ENCODE measurements around the gene IFT81. TPM values are rescaled to one million over a fixed set of nuclear protein-coding genes. Genes with fewer than 3 reads are reported as not detected.

Gene IFT81
- total and polyA plus RNA-seq, 2 of the 13 experiments (the other 11 are each of a cell fraction or from before 2014, with no cell fraction given), result 4.2 to 13.0 TPM

- H3K9me3 ChIP-seq (ENCODE audit: low read length), result no peaks in the 10 kb centered on the region
- no peak overlapping the region for H3K27ac ChIP-seq (ENCODE audit: extremely low read length, insufficient read depth, low read length)
- peaks cover 0 to 12% of the 10 kb centered on the region in 2 experiments; a peak in 1 of 5 replicates for H3K36me3 ChIP-seq (replicated peaks in 1 of 2; ENCODE audit: control insufficient read depth in 1 of 2, insufficient read depth in 2 of 2, low read length in 2 of 2)
- ChIA-PET POLR2A (interaction anchor here (0.6 to 3.1 kb wide), 11 partner anchors 8 to 377 kb away, joined by 3 to 26 read pairs (median 3); partner anchors contain the start of genes ATP2A2 and VPS29), CTCF (ENCODE audit: low intra/inter-chr PET ratio, low total read pairs) (interaction anchor here (1.6 kb wide), 1 partner anchor 22 kb away, joined by 6 read pairs; no protein-coding TSS in a partner anchor)
- peak overlapping the region in 1 of 3 experiments; percentile 35; a peak in 1 of 6 replicates for H3K4me3 ChIP-seq (replicated peaks in 1 of 3; ENCODE audit: insufficient read depth in 1 of 3, low read depth in 2 of 3, low read length in 3 of 3)
- 8% methylated on average over 8 of the region's 32 CpGs for WGBS (ENCODE audit: low lambda C conversion rate)
- peak overlapping the region; percentile 67 for H3K4me2 ChIP-seq (ENCODE audit: low read depth, low read length)
- FAIRE-seq, result no peak
- intact Hi-C loops (cut with micrococcal nuclease; ENCODE audit: unreplicated experiment) (no loop called here), in situ Hi-C loops (cut with HindIII; ENCODE audit: extremely low pct_ligation_motif_present, low pct_unique_long_range_greater_than_20kb) (loop anchor here (25.0 kb wide), 2 partner anchors 313 to 463 kb away; partner anchors contain the start of gene PPTC7)
- no peak overlapping the region for H3K9ac ChIP-seq (ENCODE audit: insufficient read depth, low read depth, low read length)
- H2AFZ ChIP-seq (ENCODE audit: low read length), result no peak overlapping the region
- H3K4me1 ChIP-seq (ENCODE audit: insufficient read depth, low read length), result peaks cover 50% of the 10 kb centered on the region
- H3K79me2 ChIP-seq (ENCODE audit: insufficient read depth, low read length), result peaks cover 8% of the 10 kb centered on the region
- BruUV-seq (replicated peaks), result no TSS peak
- no peaks in the 10 kb centered on the region for H4K20me1 ChIP-seq (ENCODE audit: insufficient read depth, low read length)
- no peak for DNase-seq (ENCODE audit: low spot score)
- ATAC-seq, result peak; percentile 89
- H3K27me3 ChIP-seq (ENCODE audit: control insufficient read depth in 1 of 2, insufficient read depth in 2 of 2, low read length in 2 of 2), result no peaks in the 10 kb centered on the region; a peak in 1 of 5 replicates
- no peak for TF ChIP-seq ATF7 (IDR thresholded peaks at IDR 0.05)
- TF ChIP-seq ATF7 (CRISPR knock-in tag; IDR thresholded peaks at IDR 0.05), result no peak
- TF ChIP-seq MED1 (CRISPR knock-in tag; IDR thresholded peaks at IDR 0.05), result no peak
- no peak for TF ChIP-seq NFKB2 (CRISPR knock-in tag; IDR thresholded peaks at IDR 0.05; ENCODE audit: borderline replicate concordance)
- TF ChIP-seq ZNF232 (CRISPR knock-in tag; IDR thresholded peaks at IDR 0.05; ENCODE audit: borderline replicate concordance), result 0 out of 2 replicates have a peak, but pooled peaks have one; percentile 16
- no peak for TF ChIP-seq NBN (conservative IDR thresholded peaks at IDR 0.05)
- no peak for TF ChIP-seq MAZ (IDR thresholded peaks at IDR 0.05; ENCODE audit: borderline replicate concordance, low read depth, low read length)
- TF ChIP-seq MAZ (CRISPR knock-in tag; IDR thresholded peaks at IDR 0.05; ENCODE audit: low read depth), result peak; percentile 49; the same call in 1 of the 2 replicates
- no peak for TF ChIP-seq BRD4 (CRISPR knock-in tag; IDR thresholded peaks at IDR 0.05)
- no peak for TF ChIP-seq PHF5A (CRISPR knock-in tag; IDR thresholded peaks at IDR 0.05; ENCODE audit: low read depth, unreplicated experiment)
- no peak for TF ChIP-seq MXD3 (CRISPR knock-in tag; IDR thresholded peaks at IDR 0.05)
- TF ChIP-seq ZNF33A (CRISPR knock-in tag; IDR thresholded peaks at IDR 0.05; ENCODE audit: borderline replicate concordance), result no peak
- TF ChIP-seq PCBP1 (IDR thresholded peaks at IDR 0.05; ENCODE audit: borderline replicate concordance, low read depth, low read length), result no peak
- TF ChIP-seq ZNF737 (CRISPR knock-in tag; IDR thresholded peaks at IDR 0.05; ENCODE audit: borderline replicate concordance), result no peak
- TF ChIP-seq NPAS2 (CRISPR knock-in tag; IDR thresholded peaks at IDR 0.05; ENCODE audit: borderline replicate concordance), result no peak
- no peak for TF ChIP-seq ADNP (CRISPR knock-in tag; IDR thresholded peaks at IDR 0.05)
- TF ChIP-seq SP5 (CRISPR knock-in tag; IDR thresholded peaks at IDR 0.05; ENCODE audit: borderline replicate concordance, low read depth), result 0 out of 2 replicates have a peak, but pooled peaks have one; percentile 44
- TF ChIP-seq SOX13 (IDR thresholded peaks at IDR 0.05), result no peak
- TF ChIP-seq SOX13 (CRISPR knock-in tag; conservative IDR thresholded peaks at IDR 0.05 in 1 of 2, IDR thresholded peaks at IDR 0.05 in 1 of 2), result no peak
- no peak for TF ChIP-seq ZNF564 (CRISPR knock-in tag; IDR thresholded peaks at IDR 0.05)
- TF ChIP-seq, protein P1, sequence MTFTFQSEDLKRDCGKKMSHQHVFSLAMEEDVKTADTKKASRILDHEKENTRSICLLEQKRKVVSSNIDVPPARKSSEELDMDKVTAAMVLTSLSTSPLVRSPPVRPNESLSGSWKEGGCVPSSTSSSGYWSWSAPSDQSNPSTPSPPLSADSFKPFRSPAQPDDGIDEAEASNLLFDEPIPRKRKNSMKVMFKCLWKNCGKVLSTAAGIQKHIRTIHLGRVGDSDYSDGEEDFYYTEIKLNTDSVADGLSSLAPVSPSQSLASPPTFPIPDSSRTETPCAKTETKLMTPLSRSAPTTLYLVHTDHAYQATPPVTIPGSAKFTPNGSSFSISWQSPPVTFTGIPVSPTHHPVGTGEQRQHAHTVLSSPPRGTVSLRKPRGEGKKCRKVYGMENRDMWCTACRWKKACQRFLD (CRISPR knock-in tag; IDR thresholded peaks at IDR 0.05; ENCODE audit: borderline replicate concordance), result no peak
- TF ChIP-seq TSC22D2 (CRISPR knock-in tag; IDR thresholded peaks at IDR 0.05; ENCODE audit: borderline replicate concordance), result no peak; the same call in 1 of the 2 replicates
- TF ChIP-seq ONECUT2 (CRISPR knock-in tag; IDR thresholded peaks at IDR 0.05), result no peak
- no peak for TF ChIP-seq ZNF124 (CRISPR knock-in tag; IDR thresholded peaks at IDR 0.05)
- TF ChIP-seq TBL1XR1 (IDR thresholded peaks at IDR 0.05; ENCODE audit: borderline replicate concordance, low read length, partially characterized antibody), result no peak
- no peak for TF ChIP-seq SNAPC2 (CRISPR knock-in tag; IDR thresholded peaks at IDR 0.05)
- TF ChIP-seq JUND (CRISPR knock-in tag; IDR thresholded peaks at IDR 0.05), result no peak
- TF ChIP-seq ZNF501 (CRISPR knock-in tag; IDR thresholded peaks at IDR 0.05), result no peak
Measured at GRCh38 chr12:110123919-110124268, 263 bp upstream of the IFT81 start.

Data from HepG2 (cell line).